HG02973 (cell line): Measurements from ENCODE around the gene PTTG2.
"Not testable (repeated sequence)": the region's sequence is repeated elsewhere in the genome, so short reads cannot be mapped to it uniquely, and the experiment has no call there.

Experiments used
- ATAC-seq: cut with Tn5 transposase; IDR thresholded peaks from one replicate; pipeline ENCODE4 v1.9.1; 2021; ENCODE audit warnings: moderate library complexity; ENCODE audit not compliant: unreplicated experiment

The PTTG2 gene

DNA sequence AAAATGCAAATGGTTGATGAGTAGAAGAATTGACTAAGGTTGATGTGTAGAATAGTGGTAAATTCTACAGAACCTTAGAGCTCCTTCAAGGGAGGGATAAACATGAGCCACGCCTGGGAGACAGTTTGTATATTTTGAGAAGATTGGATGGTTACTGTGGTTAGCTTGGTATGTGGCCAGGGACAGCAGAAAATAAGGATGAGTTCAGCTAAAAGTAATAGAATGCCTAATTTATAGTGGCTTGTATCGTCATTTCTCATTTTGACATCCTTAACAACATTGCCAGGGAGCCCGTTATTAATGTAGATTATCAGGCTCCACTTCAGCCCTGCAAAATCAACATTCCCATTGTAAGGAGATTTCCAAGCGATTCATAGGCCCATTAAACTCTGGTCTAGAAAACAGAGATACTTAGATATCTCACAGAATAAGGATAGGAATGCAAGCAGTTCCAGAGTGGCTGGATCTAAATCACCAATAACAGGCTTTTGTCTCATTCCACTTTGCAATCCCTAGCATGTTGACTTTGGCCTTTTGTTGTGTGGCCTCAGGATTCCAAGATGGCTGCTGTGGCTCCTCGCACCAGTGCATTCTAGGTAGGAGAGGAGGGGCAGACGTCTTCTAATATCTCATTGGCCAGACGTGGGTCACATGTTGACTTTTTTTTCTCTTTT, 6.4 kb upstream of the PTTG2 start:
- no peak for ATAC-seq

- no peak for ATAC-seq
These were observed 3.3 kb upstream of the PTTG2 start for GRCh38 chr4:37956941-37957340.

DNA sequence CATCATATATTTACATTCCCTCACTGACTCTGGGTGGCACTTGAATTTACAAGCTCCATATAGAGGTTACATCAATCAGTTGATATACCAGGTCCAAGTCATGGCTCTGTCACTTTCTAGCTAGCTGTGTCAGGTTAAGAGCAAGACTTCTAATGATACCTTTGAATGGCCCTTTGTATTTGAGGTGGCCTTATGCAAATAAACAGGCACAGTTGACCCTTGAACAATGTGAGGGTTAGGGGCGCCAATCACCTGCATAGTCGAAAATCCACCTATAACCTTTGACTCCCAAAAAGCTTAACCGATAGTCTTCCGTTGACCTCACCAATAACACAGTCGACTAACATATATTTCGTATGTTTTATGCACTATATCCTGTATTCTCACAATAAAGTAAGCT, 1.3 kb upstream of the PTTG2 start:
- no peak for ATAC-seq

DNA sequence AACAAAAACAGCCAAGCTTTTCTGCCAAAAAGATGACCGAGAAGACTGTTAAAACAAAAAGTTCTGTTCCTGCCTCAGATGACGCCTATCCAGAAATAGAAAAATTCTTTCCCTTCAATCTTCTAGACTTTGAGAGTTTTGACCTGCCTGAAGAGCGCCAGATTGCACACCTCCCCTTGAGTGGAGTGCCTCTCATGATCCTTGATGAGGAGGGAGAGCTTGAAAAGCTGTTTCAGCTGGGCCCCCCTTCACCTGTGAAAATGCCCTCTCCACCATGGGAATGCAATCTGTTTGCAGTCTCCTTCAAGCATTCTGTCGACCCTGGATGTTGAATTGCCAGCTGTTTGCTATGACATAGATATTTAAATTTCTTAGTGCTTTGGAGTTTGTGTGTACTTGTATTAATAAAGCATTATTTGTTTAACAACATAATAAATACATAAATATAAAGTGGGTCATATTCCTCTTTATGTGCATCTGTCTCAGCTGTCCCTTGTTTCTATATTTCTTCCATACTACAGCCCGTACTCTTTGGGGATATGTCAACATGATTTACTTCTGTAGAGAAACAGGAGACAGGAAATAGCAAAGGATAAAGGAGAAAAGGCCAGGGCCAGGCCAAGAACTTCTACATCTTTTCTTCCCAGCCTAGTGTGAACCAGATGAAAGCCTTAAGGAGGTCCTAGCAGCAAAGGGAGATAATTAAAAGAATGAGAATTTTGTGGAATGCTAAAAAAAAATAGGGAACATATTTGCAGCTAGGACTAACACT, 667 bp downstream of the PTTG2 start:
- no peak for ATAC-seq

GRCh38 chr4:37964734-37965457, 4.7 kb downstream of the PTTG2 start:
- no peak for ATAC-seq

GRCh38 chr4:37966044-37966443, 5.8 kb downstream of the PTTG2 start:
- ATAC-seq, result no peak

DNA sequence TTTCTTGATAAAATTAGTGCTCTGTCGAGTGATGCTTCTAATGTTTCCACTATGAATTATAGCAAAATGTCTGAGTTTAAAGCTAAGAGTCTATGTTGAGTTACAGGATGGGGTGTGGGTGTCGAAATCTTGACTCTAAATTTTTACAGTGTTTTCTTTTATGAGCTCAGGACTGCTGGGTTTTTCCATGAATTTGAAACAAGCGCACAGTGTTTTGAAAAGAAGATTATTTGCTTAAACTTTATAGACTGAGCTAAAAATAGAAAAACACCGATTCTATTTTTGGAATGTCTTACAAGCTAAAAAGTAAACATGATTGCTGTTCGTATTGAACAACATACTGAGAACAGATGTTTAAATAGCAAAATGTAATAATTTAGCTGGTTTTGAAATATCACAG, 7.5 kb downstream of the PTTG2 start:
- ATAC-seq, result no peak

DNA sequence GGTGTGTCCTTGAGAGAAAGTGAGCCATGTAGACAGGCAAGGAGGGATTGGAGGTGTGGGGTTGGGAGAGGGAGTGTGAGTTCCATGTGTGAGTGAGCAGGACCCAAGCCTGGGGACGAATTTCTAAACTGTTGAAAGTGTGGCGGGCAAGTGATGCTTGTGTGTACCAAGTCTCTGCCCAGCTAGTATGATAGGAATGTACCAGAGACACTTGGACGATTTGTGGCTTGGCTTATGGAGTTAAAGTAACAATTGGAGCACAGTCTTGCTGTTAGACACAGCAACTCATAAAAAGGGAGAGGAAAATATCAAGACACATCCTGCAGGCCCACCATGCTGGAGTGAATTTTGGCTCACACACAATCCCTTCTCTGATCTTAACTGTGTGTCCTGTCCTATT, 8.5 kb downstream of the PTTG2 start:
- ATAC-seq, result no peak

DNA sequence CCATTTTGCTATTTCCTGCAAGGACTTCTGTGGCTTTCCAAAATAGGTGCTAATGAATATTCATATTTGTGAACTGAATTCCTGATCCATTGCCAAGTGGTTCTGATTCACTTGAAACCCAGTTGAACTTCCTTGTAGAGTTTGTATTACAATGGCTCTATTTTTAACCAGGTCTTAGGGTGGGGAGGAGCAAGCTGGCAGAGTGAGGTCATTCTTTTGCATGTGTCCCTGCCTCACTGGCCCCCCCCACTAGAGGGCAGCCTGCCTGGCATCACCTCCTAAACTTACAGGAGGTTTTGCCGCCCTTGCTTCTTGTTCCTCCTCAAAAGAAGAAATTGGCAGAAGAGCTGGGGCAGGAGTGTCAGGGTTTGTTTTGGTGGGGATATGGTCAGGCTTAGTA, 10.5 kb downstream of the PTTG2 start:
- no peak for ATAC-seq

DNA sequence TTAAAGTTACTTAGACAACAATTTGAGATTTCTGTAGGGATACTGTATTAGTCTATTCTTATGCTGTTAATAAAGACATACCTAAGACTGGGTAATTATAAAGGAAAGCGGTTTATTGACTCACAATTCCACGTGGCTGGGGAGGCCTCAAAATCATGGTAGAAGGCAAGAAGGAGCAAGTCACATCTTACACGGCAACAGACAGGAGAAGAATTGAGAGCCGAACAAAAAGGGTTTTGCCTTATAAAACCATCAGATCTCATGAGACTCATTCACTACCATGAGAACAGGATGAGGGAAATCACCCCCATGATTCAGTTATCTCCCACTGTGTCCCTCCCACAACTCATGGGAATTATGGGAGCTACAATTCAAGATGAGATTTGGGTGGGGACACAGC, 11.0 kb downstream of the PTTG2 start:
- no peak for ATAC-seq

DNA sequence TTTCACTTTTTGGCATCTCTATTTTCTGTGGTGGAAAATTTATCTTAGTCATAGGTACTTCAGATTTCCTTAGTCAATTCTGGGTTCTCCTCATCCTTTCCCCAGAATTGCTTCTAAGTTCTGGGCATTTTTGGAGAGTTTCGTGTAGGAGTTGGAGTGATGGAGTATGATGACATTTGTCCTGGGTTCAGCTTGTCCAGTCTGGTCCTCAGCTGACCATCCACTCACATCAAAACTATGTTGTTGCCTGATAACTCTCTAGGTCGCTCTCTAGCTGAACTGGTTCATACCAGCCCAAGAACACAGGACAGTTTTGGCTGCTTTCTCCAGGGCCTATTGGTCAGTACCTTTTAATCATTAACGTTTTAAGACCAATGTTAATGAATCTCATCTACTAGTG, 13.2 kb downstream of the PTTG2 start:
- ATAC-seq, result no peak

- not testable (repeated sequence) for ATAC-seq
These were observed 15.2 kb downstream of the PTTG2 start for GRCh38 chr4:37975321-37975822.

- no peak for ATAC-seq
These were observed 16.3 kb downstream of the PTTG2 start for GRCh38 chr4:37976507-37976906.

- peak; percentile 72 for ATAC-seq
These were observed 16.8 kb downstream of the PTTG2 start for GRCh38 chr4:37976991-37977470.

DNA sequence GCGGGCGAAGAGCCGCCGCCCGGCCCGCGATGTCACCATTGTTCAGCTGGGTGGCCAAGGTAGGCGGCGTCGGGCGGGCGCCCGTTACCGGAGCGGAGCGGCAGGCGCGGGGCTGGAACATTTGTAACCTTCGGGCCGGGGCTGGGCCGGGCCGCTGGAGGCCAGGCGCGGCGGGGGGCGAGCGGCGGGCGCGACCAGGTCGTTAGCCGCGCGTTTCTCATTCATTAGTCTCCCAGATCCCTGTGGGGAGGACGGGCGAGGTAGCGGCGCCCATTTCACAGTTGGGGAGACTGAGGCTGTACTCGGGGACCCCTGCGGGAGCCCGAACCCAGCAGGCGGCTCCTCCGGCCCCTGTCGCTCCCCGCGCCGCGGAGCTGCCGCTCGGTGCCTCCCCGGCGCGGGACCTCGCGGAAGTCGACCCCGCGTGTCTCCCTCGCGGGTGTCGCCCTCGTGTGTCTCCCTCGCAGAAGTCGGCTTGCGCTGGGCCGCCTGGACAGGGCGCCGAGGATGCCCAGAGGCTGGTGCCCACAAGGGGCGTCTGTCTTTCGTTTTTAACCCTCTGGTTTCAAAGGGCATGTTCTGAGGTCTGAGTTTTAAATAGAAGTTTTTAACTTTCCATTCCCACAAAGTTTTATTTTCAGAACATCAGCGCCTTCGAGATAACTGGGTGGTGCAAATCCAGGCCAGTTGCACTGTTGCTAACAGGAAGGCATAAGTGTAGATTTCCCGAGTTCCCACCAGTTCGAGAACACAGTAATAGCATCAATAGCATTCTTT, 17.5 kb downstream of the PTTG2 start:
- ATAC-seq, result peak; percentile 43

- peak; percentile 19 for ATAC-seq
These were observed 18.2 kb downstream of the PTTG2 start for GRCh38 chr4:37978248-37978924.

DNA sequence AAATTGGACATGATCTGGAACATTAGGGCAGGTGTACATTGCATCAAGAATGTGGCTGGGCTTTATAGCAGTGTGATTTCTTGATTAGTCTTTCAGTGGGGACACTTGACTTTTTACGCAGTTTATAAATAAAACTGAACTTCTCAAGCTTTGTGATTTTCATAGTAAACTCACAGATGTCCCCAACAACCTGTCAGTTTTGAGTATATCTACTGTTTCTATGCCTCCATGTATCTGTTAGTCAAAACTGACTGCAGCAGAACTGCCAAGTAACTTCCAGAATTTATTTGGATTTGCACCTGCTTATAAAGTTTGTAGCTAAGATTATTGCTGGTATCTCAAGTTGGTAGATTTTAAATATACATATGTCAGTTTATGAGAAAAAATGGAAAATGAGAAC, 20.0 kb downstream of the PTTG2 start:
- no peak for ATAC-seq

- ATAC-seq, result no peak
These were observed 21.2 kb downstream of the PTTG2 start for GRCh38 chr4:37981425-37981824.

DNA sequence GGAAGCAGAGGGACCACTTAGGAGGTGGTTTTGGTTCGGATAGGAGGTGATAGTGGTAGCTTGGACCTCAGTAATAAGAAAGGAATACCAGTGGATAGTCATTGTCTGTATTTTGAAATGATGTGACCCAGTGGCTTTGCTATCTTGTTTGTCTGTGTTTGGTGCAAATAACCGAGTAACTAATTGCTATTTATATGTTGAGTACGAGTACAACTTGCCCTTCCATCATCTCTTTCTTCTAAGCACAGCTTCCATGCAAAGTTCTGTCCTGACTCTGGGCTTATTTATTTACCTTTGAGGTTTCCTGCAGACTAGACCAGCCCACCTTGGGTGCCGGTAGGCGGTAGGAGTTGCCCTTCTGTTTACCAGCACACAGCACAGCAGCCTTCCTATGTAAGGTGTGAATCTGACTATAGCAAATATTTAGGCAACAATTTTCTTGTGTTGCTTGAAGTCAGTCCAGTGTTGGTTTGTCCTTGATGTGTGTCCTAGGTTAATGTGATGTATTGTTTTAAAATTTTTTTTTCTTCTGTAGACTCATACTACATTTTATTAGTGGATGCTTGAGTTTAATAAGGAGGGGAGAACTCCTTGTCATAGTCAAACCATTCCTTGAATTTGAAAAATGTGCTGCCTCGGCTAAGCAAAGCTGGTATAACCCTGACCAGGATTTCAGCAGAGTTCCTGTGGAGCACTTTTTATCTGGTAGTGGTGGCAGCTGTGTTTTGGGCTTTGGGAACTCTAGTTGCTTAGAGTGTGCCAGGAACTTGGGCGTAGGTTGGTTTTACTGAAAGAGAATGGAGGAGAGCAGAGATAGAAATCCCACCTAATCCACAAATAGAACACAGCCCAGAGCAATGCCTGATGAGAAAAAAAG, 21.9 kb downstream of the PTTG2 start:
- no peak for ATAC-seq
